HG02840 (cell line): ENCODE results near the gene CCR3.
"Not testable (repeated sequence)": the region's sequence is repeated elsewhere in the genome, so short reads cannot be mapped to it uniquely, and the experiment has no call there.

Source experiments
- ATAC-seq: cut with Tn5 transposase; IDR thresholded peaks from one replicate; pipeline ENCODE4 v1.9.1; 2021; ENCODE audit warnings: mild to moderate bottlenecking, moderate library complexity, moderate number of reproducible peaks; ENCODE audit not compliant: unreplicated experiment, low FRiP score

The CCR3 gene

GRCh38 chr3:46242120-46242519 lies at the start of gene CCR3:
Gene CCR3, plus strand, starts transcription at chr3:46242460. Its CDS starts 22,699 bp downstream, at chr3:46265159.
- ATAC-seq = no peak

DNA sequence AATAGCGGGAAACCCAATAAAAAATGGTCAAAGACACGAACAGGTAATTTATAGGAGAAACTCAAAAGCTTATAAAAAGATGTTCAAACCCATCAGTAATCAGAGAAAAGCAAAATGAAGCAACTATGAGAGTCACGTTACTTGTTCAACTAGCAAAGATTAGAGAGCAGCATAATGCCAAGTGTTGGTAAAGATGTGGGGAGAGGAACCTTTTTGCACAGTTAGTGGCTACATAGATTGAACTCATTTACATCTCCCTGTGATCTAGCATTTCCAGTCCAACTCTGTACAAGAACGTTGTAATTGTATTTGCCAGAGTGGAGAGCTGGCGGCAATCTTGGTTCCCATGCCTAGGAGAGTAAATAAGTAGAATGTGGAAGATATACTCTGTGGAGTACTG lies 49.3 kb upstream of the CCR3 start:
- no peak for ATAC-seq

DNA sequence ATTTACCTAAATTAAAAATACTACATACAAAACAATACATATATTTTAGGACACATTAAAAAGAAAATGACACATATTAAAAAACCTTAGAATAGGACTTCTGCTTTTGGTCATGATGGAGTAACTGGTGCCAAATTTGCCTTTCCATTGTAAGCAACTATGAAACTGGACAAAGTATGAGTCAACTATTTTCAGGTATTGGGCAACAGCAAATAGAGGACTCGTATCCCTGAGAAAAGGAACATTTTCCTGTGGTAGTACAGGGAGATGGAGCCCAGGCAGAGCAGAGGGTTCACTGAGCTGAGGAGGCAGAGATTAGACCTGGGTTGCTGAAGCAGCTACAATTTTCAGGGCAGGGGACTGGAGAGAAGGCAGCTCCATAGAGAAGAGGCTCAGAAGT lies 48.8 kb upstream of the CCR3 start:
- ATAC-seq = no peak

GRCh38 chr3:46194868-46195553 lies 47.2 kb upstream of the CCR3 start:
- no peak for ATAC-seq

- ATAC-seq = no peak
Measured at GRCh38 chr3:46196261-46196957, 45.9 kb upstream of the CCR3 start.

GRCh38 chr3:46200211-46200610 lies 42.0 kb upstream of the CCR3 start:
- ATAC-seq = no peak

- no peak for ATAC-seq
Measured at GRCh38 chr3:46200790-46201189, 41.5 kb upstream of the CCR3 start.

DNA sequence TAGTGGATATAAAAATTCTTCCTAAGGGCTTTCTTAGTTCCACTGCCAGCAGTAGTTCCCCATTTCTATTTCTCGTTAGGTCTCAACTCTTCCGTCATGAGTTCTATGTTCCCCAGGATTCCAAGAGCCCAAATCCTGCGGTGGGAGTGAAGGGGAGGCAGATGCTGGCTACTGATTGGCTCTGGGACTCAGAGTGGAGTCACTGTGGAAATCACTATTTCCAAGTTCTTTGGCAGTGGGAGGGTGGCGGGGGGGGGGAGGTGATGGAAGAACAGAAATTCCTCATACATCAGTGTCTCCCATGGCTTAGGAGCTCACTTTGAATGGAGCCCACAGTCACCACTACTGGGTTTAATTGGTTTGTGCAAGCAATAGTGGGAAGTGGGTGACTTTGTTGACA lies 39.7 kb upstream of the CCR3 start:
- ATAC-seq = no peak

GRCh38 chr3:46203681-46204080 lies 38.6 kb upstream of the CCR3 start:
- ATAC-seq = no peak

GRCh38 chr3:46205286-46205960 lies 36.8 kb upstream of the CCR3 start:
- ATAC-seq = no peak

- no peak for ATAC-seq
Measured at GRCh38 chr3:46206282-46207015, 35.8 kb upstream of the CCR3 start.

DNA sequence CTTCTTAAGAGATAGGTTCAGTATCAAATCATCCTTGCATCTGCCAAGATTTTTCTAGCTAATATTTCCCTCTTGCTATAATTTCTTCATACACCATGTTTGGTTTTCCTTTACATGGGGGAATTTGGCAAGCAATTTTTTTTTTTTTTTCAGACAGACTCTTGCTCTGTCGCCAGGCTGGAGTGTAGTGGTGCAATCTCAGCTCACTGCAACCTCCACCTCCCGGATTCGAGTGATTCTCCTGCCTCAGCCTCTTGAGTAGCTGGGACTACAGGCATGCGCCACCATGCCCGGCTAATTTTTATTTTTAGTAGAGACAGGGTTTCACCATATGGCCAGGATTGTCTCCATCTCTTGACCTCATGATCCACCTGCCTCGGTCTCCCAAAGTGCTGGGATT lies 34.7 kb upstream of the CCR3 start:
- not testable (repeated sequence) for ATAC-seq

DNA sequence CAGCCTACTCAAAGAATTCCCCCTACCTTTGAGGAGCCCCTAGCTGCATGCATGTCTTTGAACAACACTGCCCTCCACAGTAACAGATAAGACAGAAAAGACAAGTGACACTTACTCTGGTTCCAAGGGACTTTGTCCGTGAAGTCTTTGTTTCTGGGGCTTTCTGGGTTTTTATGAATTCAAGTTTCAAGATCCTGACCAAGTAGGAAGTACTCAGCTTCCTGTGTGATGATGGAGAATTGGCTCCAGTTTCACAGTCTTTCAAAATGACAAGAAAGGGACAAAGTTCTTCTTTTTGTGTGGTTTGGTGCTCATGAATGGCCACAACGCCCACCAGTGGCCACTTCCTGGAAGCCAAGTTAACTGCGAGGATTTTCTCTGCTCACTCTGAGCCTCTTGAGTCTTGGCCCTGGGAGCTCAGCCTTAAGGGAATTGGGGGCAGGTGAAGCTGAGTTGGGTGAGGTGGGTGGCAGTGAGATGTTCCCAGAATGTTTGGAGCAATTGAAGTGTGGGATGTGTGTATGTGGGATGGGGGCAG lies 34.0 kb upstream of the CCR3 start, which contains the start of gene CCR1:
Gene CCR1 (minus strand): TSS at position 147 of the 538 bp plus-strand sequence. CDS start 4,000 bp downstream, outside the sequence.
- no peak for ATAC-seq

DNA sequence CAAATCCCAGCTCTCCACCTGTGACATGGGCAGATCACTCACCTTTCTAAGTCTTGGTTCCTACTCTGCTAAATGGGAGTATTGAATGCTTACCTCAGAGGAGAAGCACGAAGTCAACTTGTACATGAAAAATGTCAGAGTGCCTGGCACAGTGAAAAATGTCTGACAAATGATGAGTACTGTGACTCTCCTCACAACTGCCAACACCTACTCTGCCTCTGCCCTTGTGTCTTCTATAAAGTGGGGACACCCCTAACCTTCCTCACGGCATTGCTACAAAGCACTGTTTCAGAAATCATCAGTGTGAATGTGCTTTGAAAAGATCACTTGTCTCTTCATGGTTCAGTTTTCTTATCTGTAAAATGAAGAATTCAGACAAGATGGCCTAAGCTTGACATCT lies 33.2 kb upstream of the CCR3 start:
- ATAC-seq = no peak

DNA sequence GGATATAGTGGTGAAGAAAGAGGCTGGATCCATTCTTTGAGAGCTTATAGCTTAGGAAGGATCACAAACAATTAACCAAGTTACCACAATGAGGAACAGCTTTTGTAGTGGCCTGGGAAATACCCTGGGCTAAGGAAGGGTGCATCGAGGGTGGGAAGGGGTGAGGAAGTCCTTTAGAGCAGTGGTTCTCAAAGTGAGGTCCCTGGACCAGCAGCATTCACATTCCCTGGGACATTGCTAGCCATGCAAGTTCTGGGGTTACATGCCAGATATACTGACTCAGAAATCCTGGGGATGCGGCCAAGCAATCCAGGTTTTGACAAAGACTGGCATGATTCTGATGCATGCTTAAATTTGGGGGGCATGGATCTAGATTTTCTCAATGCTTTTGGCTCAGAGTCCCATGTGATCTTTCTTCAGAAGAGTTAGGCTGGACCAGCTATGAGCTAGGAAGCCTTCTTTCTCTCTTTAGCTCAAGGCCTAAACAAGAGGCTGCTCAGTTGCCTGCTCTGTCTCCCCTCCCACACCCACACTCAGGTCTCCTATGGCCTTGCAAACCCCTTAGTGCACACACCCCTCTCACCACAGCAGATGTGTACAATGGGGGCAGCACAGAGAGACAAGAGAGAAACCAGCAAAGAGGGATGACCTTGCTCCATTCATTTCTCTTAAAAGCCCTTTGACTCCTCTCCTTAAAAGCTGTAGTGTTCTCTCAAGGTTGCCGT lies 32.4 kb upstream of the CCR3 start:
- ATAC-seq = no peak

DNA sequence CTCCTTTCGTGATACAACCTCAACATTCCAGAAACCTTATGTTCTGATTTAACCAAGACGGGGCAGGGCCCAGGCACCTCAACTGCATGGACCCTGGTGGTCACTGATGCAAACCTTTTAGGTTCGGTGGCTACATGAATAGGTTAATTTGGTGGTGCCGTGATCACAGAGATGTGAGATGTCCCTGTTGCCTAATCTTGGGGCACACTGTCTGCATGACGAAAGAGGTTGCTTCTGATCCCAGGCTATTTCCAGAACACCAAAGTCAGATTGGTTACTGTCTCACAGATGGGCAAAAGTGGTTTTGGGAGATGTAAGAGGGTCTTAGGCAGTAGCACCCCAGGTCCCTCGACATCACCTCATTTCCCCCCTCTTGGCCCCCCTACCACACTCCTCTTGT lies 30.2 kb upstream of the CCR3 start:
- no peak for ATAC-seq

GRCh38 chr3:46213201-46213600 lies 29.1 kb upstream of the CCR3 start:
- ATAC-seq = no peak

GRCh38 chr3:46214751-46215352 lies 27.4 kb upstream of the CCR3 start:
- no peak for ATAC-seq

DNA sequence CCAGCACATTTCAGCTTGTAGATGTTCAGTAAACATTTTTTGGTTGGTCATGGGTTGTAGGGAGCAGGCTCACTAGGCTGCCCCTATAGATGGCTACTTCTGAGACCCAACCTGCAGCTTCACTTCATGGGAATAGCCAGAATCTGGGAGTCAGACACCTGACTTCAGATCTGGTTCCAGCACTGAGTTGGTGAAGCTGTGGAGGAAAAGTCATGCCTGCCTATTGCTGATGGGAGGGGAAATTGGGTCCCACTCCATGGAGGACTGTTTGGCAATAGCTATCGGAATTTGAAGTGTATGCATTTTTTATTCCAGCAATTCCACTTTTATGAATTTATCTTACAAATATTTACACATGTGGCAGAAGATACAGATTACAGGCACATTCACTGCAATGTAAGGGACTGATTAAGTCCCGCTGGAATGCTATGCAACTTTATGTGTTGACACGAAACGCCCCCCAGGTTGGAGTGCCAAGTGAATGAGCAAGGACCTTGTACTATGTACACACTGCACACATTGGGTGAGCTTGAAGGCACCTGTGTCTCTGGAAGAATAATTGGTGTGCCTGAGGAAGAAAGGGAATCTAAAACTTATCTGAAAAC lies 26.3 kb upstream of the CCR3 start:
- no peak for ATAC-seq
